Measurements from ENCODE around the gene LAPTM4A. TPM values are rescaled to one million over a fixed set of nuclear protein-coding genes. Genes with fewer than 3 reads are reported as not detected.

LAPTM4A gene
- total and polyA plus RNA-seq, 10 of the 15 experiments (the other 5 are each of a cell fraction or from before 2014, with no cell fraction given), result 17.8 to 107 (median 45.8) TPM

- TF ChIP-seq SKIL (IDR thresholded peaks at IDR 0.05; ENCODE audit: low read depth, poor library complexity, severe bottlenecking), result peak; percentile 58
- peak; percentile 27; the same call in 1 of the 2 replicates for TF ChIP-seq MXI1 (IDR thresholded peaks at IDR 0.05; ENCODE audit: low read depth, low read length)
- TF ChIP-seq RAD51 (IDR thresholded peaks at IDR 0.05), result no peak
- peak; percentile 46; the same call in 1 of the 2 replicates for TF ChIP-seq TAF1 (IDR thresholded peaks at IDR 0.05; ENCODE audit: borderline replicate concordance, low read depth, low read length)
- peak; percentile 32 to 48; a peak in 2 of 4 replicates for TF ChIP-seq IKZF2 (IDR thresholded peaks at IDR 0.05)
- TF ChIP-seq NFIC (IDR thresholded peaks at IDR 0.05; ENCODE audit: low read depth, low read length), result 0 out of 2 replicates have a peak, but pooled peaks have one; percentile 30
Observed at GRCh38 chr2:20050104-20050645, 1.3 kb downstream of the LAPTM4A start (continued).

GRCh38 chr2:20049637-20050036, 1.8 kb downstream of the LAPTM4A start:
- ChIA-PET CTCF (interaction anchor here (0.9 to 3.8 kb wide), 9 partner anchors 8 to 176 kb away, joined by 3 to 24 read pairs (median 5); partner anchors contain the start of genes SDC1 and WDR35), RAD21 (ENCODE audit: unreplicated experiment) (interaction anchor here (1.0 to 4.1 kb wide), 6 partner anchors 10 to 176 kb away, joined by 3 to 18 read pairs (median 8); partner anchors contain the start of gene SDC1), POLR2A (interaction anchor here (1.1 to 4.2 kb wide), 4 partner anchors 8 to 60 kb away, joined by 3 to 17 read pairs (median 4); partner anchors contain the start of gene WDR35), SMC1A (ENCODE audit: uncharacterized antibody, unreplicated experiment) (interaction anchor here (0.7 to 4.7 kb wide), 11 partner anchors 11 to 285 kb away, joined by 3 to 31 read pairs (median 4); partner anchors contain the start of gene WDR35)
- 2% methylated on average over 4 of the region's 4 CpGs for WGBS (ENCODE audit: insufficient coverage, insufficient replicate concordance, low lambda C conversion rate, missing lambda C conversion rate)
- Histone ChIP-seq H3K27ac (ENCODE audit: control insufficient read depth, insufficient read depth) (peak overlapping the region; percentile 99), H2AFZ (ENCODE audit: control insufficient read depth, low read depth, low read length) (peak overlapping the region; percentile 19; the same call in 1 of the 2 replicates), H4K20me1 (ENCODE audit: control insufficient read depth, insufficient read depth) (no peaks in the 10 kb centered on the region), H3K9ac (ENCODE audit: control insufficient read depth, insufficient read depth, low read length) (peak overlapping the region; percentile 97), H3K27me3 (replicated peaks in 1 of 2; ENCODE audit: control insufficient read depth in 2 of 2, insufficient read depth in 2 of 2, low read length in 1 of 2) (no peaks in the 10 kb centered on the region), H3K4me3 (peak overlapping the region; percentile 80), H3K4me2 (ENCODE audit: control insufficient read depth, insufficient read depth) (peak overlapping the region; percentile 93), H3K79me2 (ENCODE audit: control insufficient read depth, insufficient read depth, low read length) (peaks cover 58% of the 10 kb centered on the region), H3K4me1 (ENCODE audit: control insufficient read depth, insufficient read depth, low read length) (0 out of 2 replicates have a peak, but pooled peaks cover 11% of the 10 kb centered on the region), H3K9me3 (replicated peaks; ENCODE audit: control insufficient read depth, insufficient read depth, low read length) (no peaks in the 10 kb centered on the region), H3K36me3 (ENCODE audit: control insufficient read depth in 2 of 2, insufficient read depth in 2 of 2, low read length in 1 of 2) (no peaks in the 10 kb centered on the region)
- DNase-seq (ENCODE audit: low read depth, low spot score) (no peak), ATAC-seq (no peak), FAIRE-seq (no peak)
- intact Hi-C loops (cut with micrococcal nuclease; ENCODE audit: unreplicated experiment) (loop anchor here (5.0 kb wide), 1 partner anchor 147 kb away; the partner anchor contains the start of gene TTC32), in situ Hi-C loops (cut with MboI) (no loop called here)
- no TSS peak for BruUV-seq (replicated peaks)
- peak; percentile 16; the same call in 1 of the 2 replicates for TF ChIP-seq SMARCA5 (IDR thresholded peaks at IDR 0.05)
- no peak for TF ChIP-seq ATF2 (IDR thresholded peaks at IDR 0.05; ENCODE audit: low read length)
